HepG2 (cell line): Measurements from ENCODE around the gene TUBG1. TPM values are rescaled to one million over a fixed set of nuclear protein-coding genes. Genes with fewer than 3 reads are reported as not detected.

ENCODE experiments used
- ATF3 ChIP-seq: sonication (generic); formaldehyde crosslinking; IDR thresholded peaks from 2 replicates; pipeline ENCODE4 v1.4.0; 2020; ENCODE audit warnings: missing genetic modification reagents
- ATF7 ChIP-seq, 2 experiments: fragments of 450-650 bp in 1 of 2; sonication (generic) in 1 of 2; formaldehyde crosslinking in 1 of 2; IDR thresholded peaks; 2 replicates each; pipeline versions ENCODE4 v1.4.0 to v1.6.1; 2016 to 2020; ENCODE audit warnings: antibody characterized with exemption in 1 of 2, mild to moderate bottlenecking in 1 of 2, missing genetic modification reagents in 1 of 2
- IKZF1 ChIP-seq: fragments of 450-650 bp; IDR thresholded peaks from 2 replicates; pipeline ENCODE4 v1.7.1; 2016
- KDM5B ChIP-seq: sonication (generic); formaldehyde crosslinking; IDR thresholded peaks from 2 replicates; pipeline ENCODE4 v1.4.0; 2020; ENCODE audit warnings: missing genetic modification reagents, mild to moderate bottlenecking, borderline replicate concordance
- KLF13 ChIP-seq: sonication (generic); formaldehyde crosslinking; IDR thresholded peaks from 2 replicates; pipeline ENCODE4 v1.4.0; 2020; ENCODE audit warnings: mild to moderate bottlenecking, missing genetic modification reagents
- MYPOP ChIP-seq: sonication (generic); formaldehyde crosslinking; IDR thresholded peaks from 2 replicates; pipeline ENCODE4 v1.8.1; 2023; ENCODE audit warnings: mild to moderate bottlenecking, moderate library complexity, missing genetic modification reagents
- SP4 ChIP-seq: sonication (generic); formaldehyde crosslinking; IDR thresholded peaks from 2 replicates; pipeline ENCODE4 v1.8.1; 2023; ENCODE audit warnings: mild to moderate bottlenecking, missing genetic modification reagents
- STAT6 ChIP-seq: sonication (generic); formaldehyde crosslinking; IDR thresholded peaks from 2 replicates; pipeline ENCODE4 v1.4.0; 2020; ENCODE audit warnings: missing genetic modification reagents, mild to moderate bottlenecking, borderline replicate concordance
- UBTF ChIP-seq: sonication (generic); formaldehyde crosslinking; IDR thresholded peaks from 2 replicates; pipeline ENCODE4 v1.4.0; 2020; ENCODE audit warnings: mild to moderate bottlenecking, missing genetic modification reagents
- ZNF121 ChIP-seq: sonication (generic); formaldehyde crosslinking; IDR thresholded peaks from 2 replicates; pipeline ENCODE4 v1.5.0; 2020; ENCODE audit warnings: mild to moderate bottlenecking, missing genetic modification reagents
- ZNF275 ChIP-seq: sonication (generic); formaldehyde crosslinking; IDR thresholded peaks from 2 replicates; pipeline ENCODE4 v1.8.0; 2022; ENCODE audit warnings: missing genetic modification reagents, mild to moderate bottlenecking, inconsistent platforms, borderline replicate concordance
- ZNF709 ChIP-seq: sonication (generic); formaldehyde crosslinking; IDR thresholded peaks from 2 replicates; pipeline ENCODE4 v1.5.0; 2020; ENCODE audit warnings: mild to moderate bottlenecking, missing genetic modification reagents
- ZNF747 ChIP-seq: sonication (generic); formaldehyde crosslinking; IDR thresholded peaks from 2 replicates; pipeline ENCODE4 v1.8.1; 2023; ENCODE audit warnings: missing genetic modification reagents, mild to moderate bottlenecking, borderline replicate concordance
- ZNF850 ChIP-seq: sonication (generic); formaldehyde crosslinking; conservative IDR thresholded peaks from 2 replicates; pipeline ENCODE4 v1.9.0; 2021; ENCODE audit warnings: mild to moderate bottlenecking, missing genetic modification reagents
- ZNF879 ChIP-seq: sonication (generic); formaldehyde crosslinking; IDR thresholded peaks from 2 replicates; pipeline ENCODE4 v1.8.1; 2023; ENCODE audit warnings: missing genetic modification reagents
- polyA plus RNA-seq, 8 experiments: library from polyadenylated mRNA; depleted of rRNA in 3 of 8; stranded (reverse) in 7 of 8; unstranded in 1 of 8; fragments of >200 nt; fragmentation: Illumina TruSeq in 4 of 8; extraction: Trizol in 4 of 8; gene quantifications; 2 replicates each; pipeline versions ENCODE4 v1.2.1 to v1.2.3, GENCODE V29; 2011 to 2016; ENCODE audit warnings: low read depth in 4 of 8, missing spikeins in 1 of 8, mixed read lengths in 1 of 8; ENCODE audit not compliant: insufficient read depth in 1 of 8
- total RNA-seq, 5 experiments: library from RNA; depleted of rRNA; stranded (reverse); fragments of >200 nt; fragmentation: Illumina TruSeq; extraction: Trizol; gene quantifications; 2 replicates each; pipeline ENCODE4 v1.2.3, GENCODE V29; 2016; ENCODE audit warnings: low read depth in 1 of 5

TUBG1 gene
- total and polyA plus RNA-seq, 2 of the 13 experiments (the other 11 are each of a cell fraction or from before 2014, with no cell fraction given) = 74.1 to 137 TPM

- peak; percentile 73; the same call in 1 of the 2 replicates for TF ChIP-seq STAT6 (CRISPR knock-in tag)
- 0 out of 2 replicates have a peak, but pooled peaks have one; percentile 85 for TF ChIP-seq ZNF879
- no peak for TF ChIP-seq IKZF1
- 0 out of 2 replicates have a peak, but pooled peaks have one; percentile 44 for TF ChIP-seq ATF3 (CRISPR knock-in tag)
- no peak for TF ChIP-seq KLF13 (CRISPR knock-in tag)
- TF ChIP-seq ZNF850 (CRISPR knock-in tag) = no peak; the same call in 1 of the 2 replicates
- peak; percentile 66 for TF ChIP-seq UBTF (CRISPR knock-in tag)
- no peak; the same call in 1 of the 2 replicates for TF ChIP-seq ZNF709
- TF ChIP-seq SP4 = no peak; the same call in none of the 2 replicates
- TF ChIP-seq ATF7 (IDR thresholded peaks at IDR 0.05) = no peak
- no peak; the same call in 1 of the 2 replicates for TF ChIP-seq ATF7 (CRISPR knock-in tag; IDR thresholded peaks at IDR 0.05)
- peak; percentile 90; the same call in 1 of the 2 replicates for TF ChIP-seq ZNF747 (CRISPR knock-in tag)
- TF ChIP-seq ZNF121 (CRISPR knock-in tag) = no peak
- TF ChIP-seq KDM5B (CRISPR knock-in tag) = 0 out of 2 replicates have a peak, but pooled peaks have one; percentile 11
- peak; percentile 44 for TF ChIP-seq ZNF275
- TF ChIP-seq MYPOP (CRISPR knock-in tag) = no peak; the same call in 1 of the 2 replicates
Observed at GRCh38 chr17:42561897-42562387, 47.5 kb upstream of the TUBG1 start, which contains the start of gene COASY (continued).
